Measurements from ENCODE around the gene HLTF. TPM values are rescaled to one million over a fixed set of nuclear protein-coding genes. Genes with fewer than 3 reads are reported as not detected.
A peak's percentile ranks its signal among the peaks of the same experiment; 100 is the strongest.

The HLTF gene
- total RNA-seq, 4 donors from 2014 or later: 18.3 to 28.2 (median 23.0) TPM

GRCh38 chr3:148998715-148999423, 87.5 kb downstream of the HLTF start:
- Histone ChIP-seq H3K36me3 (peaks cover 3 to 89% of the 10 kb centered on the region in 2 donors), H3K27me3 (no peaks in the 10 kb centered on the region), H3K4me3 (no peak overlapping the region), H3K27ac (peak overlapping the region in 2 of 4 donors; percentile 36 to 41), H3K9me3 (no peaks in the 10 kb centered on the region), H3K4me1 (peaks cover 0 to 60% (median 11%) of the 10 kb centered on the region in 3 donors)
- 41 to 46% methylated on average over 7 of the region's 7 CpGs for WGBS, 2 donors (ENCODE audit: low coverage in 1 of 2)
- no peak for ATAC-seq
- TF ChIP-seq POLR2AphosphoS5 (IDR thresholded peaks at IDR 0.05) (no peak), EP300 (IDR thresholded peaks at IDR 0.05) (no peak), CTCF (IDR thresholded peaks at IDR 0.05) (no peak), POLR2A (IDR thresholded peaks at IDR 0.05) (no peak)

GRCh38 chr3:148998297-148998696, 88.0 kb downstream of the HLTF start:
- 70 to 72% methylated on average over 5 of the region's 5 CpGs for WGBS, 2 donors (ENCODE audit: low coverage in 1 of 2)
- ATAC-seq: no peak
- Histone ChIP-seq H3K36me3 (peaks cover 3 to 87% of the 10 kb centered on the region in 2 donors), H3K4me1 (peaks cover 2 to 66% (median 11%) of the 10 kb centered on the region in 3 donors), H3K9me3 (no peaks in the 10 kb centered on the region), H3K27me3 (no peaks in the 10 kb centered on the region), H3K4me3 (no peak overlapping the region), H3K27ac (peak overlapping the region in 3 of 4 donors; percentile 20 to 41 (median 36))
- no peak for TF ChIP-seq CTCF (IDR thresholded peaks at IDR 0.05)
- TF ChIP-seq POLR2AphosphoS5 (IDR thresholded peaks at IDR 0.05): no peak
- no peak for TF ChIP-seq POLR2A (IDR thresholded peaks at IDR 0.05)
- no peak for TF ChIP-seq EP300 (IDR thresholded peaks at IDR 0.05)

GRCh38 chr3:148997623-148998022, 88.7 kb downstream of the HLTF start:
- H3K27me3 ChIP-seq: no peaks in the 10 kb centered on the region
- no peaks in the 10 kb centered on the region for H3K9me3 ChIP-seq
- peak overlapping the region in 1 of 4 donors; percentile 41 for H3K27ac ChIP-seq
- peaks cover 7 to 73% (median 11%) of the 10 kb centered on the region in 3 donors for H3K4me1 ChIP-seq
- H3K36me3 ChIP-seq: peaks cover 3 to 86% of the 10 kb centered on the region in 2 donors
- TF ChIP-seq POLR2AphosphoS5 (IDR thresholded peaks at IDR 0.05) (no peak), POLR2A (IDR thresholded peaks at IDR 0.05) (no peak), CTCF (IDR thresholded peaks at IDR 0.05) (no peak), EP300 (IDR thresholded peaks at IDR 0.05) (no peak)
- no peak for ATAC-seq
- H3K4me3 ChIP-seq: no peak overlapping the region
- WGBS, 2 donors (ENCODE audit: low coverage in 1 of 2): 91 to 100% methylated on average over 1 of the region's 1 CpG

- no peaks in the 10 kb centered on the region for H3K27me3 ChIP-seq
- TF ChIP-seq EP300 (IDR thresholded peaks at IDR 0.05): no peak
- TF ChIP-seq CTCF (IDR thresholded peaks at IDR 0.05): no peak
- no peak for TF ChIP-seq POLR2AphosphoS5 (IDR thresholded peaks at IDR 0.05)
- TF ChIP-seq POLR2A (IDR thresholded peaks at IDR 0.05): no peak
- WGBS, 2 donors (ENCODE audit: low coverage in 1 of 2): 81% methylated on average over 9 of the region's 10 CpGs; no CpG with 5 or more reads in 1 of the 2 donors
- H3K27ac ChIP-seq: peak overlapping the region in 3 of 4 donors; percentile 94 to 98 (median 96)
- no peaks in the 10 kb centered on the region for H3K9me3 ChIP-seq
- H3K4me3 ChIP-seq: peak overlapping the region; percentile 68 to 90
- peaks cover 0 to 43% (median 7%) of the 10 kb centered on the region in 3 donors for H3K4me1 ChIP-seq
- peaks cover 3 to 40% of the 10 kb centered on the region in 2 donors for H3K36me3 ChIP-seq
- ATAC-seq: no peak
Observed at GRCh38 chr3:148992635-148993255, 93.6 kb downstream of the HLTF start.
